H1 (cell line): ENCODE results near the gene BABAM1.

Source experiments
- BCL11A ChIP-seq, 2 experiments: IDR thresholded peaks; one replicate each; pipeline ENCODE4 v1.6.1; 2011; ENCODE audit warnings: low read depth in 2 of 2, low read length in 2 of 2, mild to moderate bottlenecking in 2 of 2
- CREB1 ChIP-seq: IDR thresholded peaks from 2 replicates; pipeline ENCODE4 v1.6.1; 2012; ENCODE audit warnings: inconsistent platforms
- CTCF ChIP-seq, 3 experiments: IDR thresholded peaks; 1 replicate in 2 of 3; 2 replicates in 1 of 3; pipeline versions ENCODE4 v1.5.1 to v1.6.1; 2011; ENCODE audit warnings: low read length in 3 of 3, mild to moderate bottlenecking in 3 of 3, inconsistent platforms in 2 of 3, low read depth in 1 of 3, moderate library complexity in 1 of 3; ENCODE audit not compliant: insufficient read depth in 1 of 3; ENCODE audit errors: control extremely low read depth in 1 of 3
- GABPA ChIP-seq: IDR thresholded peaks from 2 replicates; pipeline ENCODE4 v1.6.1; 2011; ENCODE audit warnings: mild to moderate bottlenecking, low read length, moderate library complexity, borderline replicate concordance; ENCODE audit not compliant: insufficient read depth
- GTF2F1 ChIP-seq: IDR thresholded peaks from 2 replicates; pipeline ENCODE4 v1.6.1; 2012; ENCODE audit warnings: low read depth, low read length, improper control_type of control experiment, borderline replicate concordance
- POLR2A ChIP-seq, 2 experiments: IDR thresholded peaks; 1 replicate in 1 of 2; 2 replicates in 1 of 2; pipeline ENCODE4 v1.6.1; 2011; ENCODE audit warnings: low read depth in 2 of 2, low read length in 2 of 2, mild to moderate bottlenecking in 2 of 2; ENCODE audit errors: control extremely low read depth in 1 of 2
- POU5F1 ChIP-seq: IDR thresholded peaks from 2 replicates; pipeline ENCODE4 v1.6.1; 2011; ENCODE audit warnings: low read depth, mild to moderate bottlenecking, low read length, moderate library complexity
- TAF1 ChIP-seq: IDR thresholded peaks from 2 replicates; pipeline ENCODE4 v1.6.1; 2011; ENCODE audit warnings: mild to moderate bottlenecking, low read depth, low read length
- TEAD4 ChIP-seq: IDR thresholded peaks from 2 replicates; pipeline ENCODE4 v1.6.1; 2012; ENCODE audit warnings: low read depth, low read length, inconsistent platforms, mixed read lengths
- USF2 ChIP-seq: IDR thresholded peaks from 2 replicates; pipeline ENCODE4 v1.6.1; 2011; ENCODE audit warnings: low read length, improper control_type of control experiment
- TF ChIP-seq, protein P1 (sequence below): IDR thresholded peaks from 2 replicates; pipeline ENCODE4 v1.6.1; 2011; ENCODE audit warnings: low read depth, mild to moderate bottlenecking, low read length; ENCODE audit not compliant: insufficient read depth
- TF ChIP-seq, protein P2 (sequence below): IDR thresholded peaks from 2 replicates; pipeline ENCODE4 v1.6.1; 2012; ENCODE audit warnings: inconsistent platforms

- TF ChIP-seq TEAD4: no peak
- TF ChIP-seq, protein P1, sequence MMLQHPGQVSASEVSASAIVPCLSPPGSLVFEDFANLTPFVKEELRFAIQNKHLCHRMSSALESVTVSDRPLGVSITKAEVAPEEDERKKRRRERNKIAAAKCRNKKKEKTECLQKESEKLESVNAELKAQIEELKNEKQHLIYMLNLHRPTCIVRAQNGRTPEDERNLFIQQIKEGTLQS: no peak
- no peak for TF ChIP-seq CTCF (IDR thresholded peaks at IDR 0.05; ENCODE audit: control extremely low read depth in 1 of 3, insufficient read depth in 1 of 3, low read depth in 1 of 3, low read length in 3 of 3)
- TF ChIP-seq GTF2F1: no peak
- TF ChIP-seq POLR2A (IDR thresholded peaks at IDR 0.05; ENCODE audit: control extremely low read depth in 1 of 2, low read depth in 2 of 2, low read length in 2 of 2): no peak
- TF ChIP-seq TAF1: no peak
- TF ChIP-seq, protein P2, sequence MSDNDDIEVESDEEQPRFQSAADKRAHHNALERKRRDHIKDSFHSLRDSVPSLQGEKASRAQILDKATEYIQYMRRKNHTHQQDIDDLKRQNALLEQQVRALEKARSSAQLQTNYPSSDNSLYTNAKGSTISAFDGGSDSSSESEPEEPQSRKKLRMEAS: no peak
- no peak for TF ChIP-seq BCL11A (IDR thresholded peaks at IDR 0.05; ENCODE audit: low read depth in 2 of 2, low read length in 2 of 2)
- TF ChIP-seq USF2: no peak
- no peak for TF ChIP-seq GABPA
- no peak for TF ChIP-seq CREB1
- TF ChIP-seq POU5F1: no peak
These were observed 27.0 kb upstream of the BABAM1 start for GRCh38 chr19:17240062-17240752.
